ENCODE data around the gene EVI5. TPM values are rescaled to one million over a fixed set of nuclear protein-coding genes. Genes with fewer than 3 reads are reported as not detected.

The EVI5 gene
- polyA plus RNA-seq, 1 donor from 2014 or later, result 8.5 TPM

- Histone ChIP-seq H3K27ac (ENCODE audit: low read length) (no peak overlapping the region), H2AFZ (ENCODE audit: low read depth, low read length) (no peak overlapping the region), H3K9ac (ENCODE audit: low read length) (no peak overlapping the region), H3K79me2 (replicated peaks; ENCODE audit: insufficient read depth, low read length) (no peaks in the 10 kb centered on the region), H3K9me3 (ENCODE audit: low read length) (no peaks in the 10 kb centered on the region), H3K36me3 (ENCODE audit: insufficient read depth, low read length) (no peaks in the 10 kb centered on the region), H3K27me3 (ENCODE audit: insufficient read depth, low read depth, low read length) (no peaks in the 10 kb centered on the region), H3K4me2 (ENCODE audit: low read length) (no peak overlapping the region), H3F3A (ENCODE audit: insufficient read depth, low read length, poor library complexity, severe bottlenecking) (no peaks in the 10 kb centered on the region), H4K20me1 (ENCODE audit: insufficient read depth) (no peaks in the 10 kb centered on the region), H3K4me3 (ENCODE audit: low read length) (no peak overlapping the region), H3K9me2 (ENCODE audit: insufficient read depth, low read length) (no peaks in the 10 kb centered on the region)
- no peak for TF ChIP-seq CTCF (IDR thresholded peaks at IDR 0.05; ENCODE audit: poor library complexity, severe bottlenecking)
- no peak for TF ChIP-seq TAF1 (IDR thresholded peaks at IDR 0.05; ENCODE audit: low read depth)
- TF ChIP-seq EP300 (conservative IDR thresholded peaks at IDR 0.05; ENCODE audit: poor library complexity, severe bottlenecking), result no peak
- TF ChIP-seq SMC3 (conservative IDR thresholded peaks at IDR 0.05; ENCODE audit: poor library complexity), result no peak
- no peak for TF ChIP-seq EZH2 (IDR thresholded peaks at IDR 0.05; ENCODE audit: borderline replicate concordance, insufficient read depth, low read length, poor library complexity, severe bottlenecking)
- TF ChIP-seq, protein P1, sequence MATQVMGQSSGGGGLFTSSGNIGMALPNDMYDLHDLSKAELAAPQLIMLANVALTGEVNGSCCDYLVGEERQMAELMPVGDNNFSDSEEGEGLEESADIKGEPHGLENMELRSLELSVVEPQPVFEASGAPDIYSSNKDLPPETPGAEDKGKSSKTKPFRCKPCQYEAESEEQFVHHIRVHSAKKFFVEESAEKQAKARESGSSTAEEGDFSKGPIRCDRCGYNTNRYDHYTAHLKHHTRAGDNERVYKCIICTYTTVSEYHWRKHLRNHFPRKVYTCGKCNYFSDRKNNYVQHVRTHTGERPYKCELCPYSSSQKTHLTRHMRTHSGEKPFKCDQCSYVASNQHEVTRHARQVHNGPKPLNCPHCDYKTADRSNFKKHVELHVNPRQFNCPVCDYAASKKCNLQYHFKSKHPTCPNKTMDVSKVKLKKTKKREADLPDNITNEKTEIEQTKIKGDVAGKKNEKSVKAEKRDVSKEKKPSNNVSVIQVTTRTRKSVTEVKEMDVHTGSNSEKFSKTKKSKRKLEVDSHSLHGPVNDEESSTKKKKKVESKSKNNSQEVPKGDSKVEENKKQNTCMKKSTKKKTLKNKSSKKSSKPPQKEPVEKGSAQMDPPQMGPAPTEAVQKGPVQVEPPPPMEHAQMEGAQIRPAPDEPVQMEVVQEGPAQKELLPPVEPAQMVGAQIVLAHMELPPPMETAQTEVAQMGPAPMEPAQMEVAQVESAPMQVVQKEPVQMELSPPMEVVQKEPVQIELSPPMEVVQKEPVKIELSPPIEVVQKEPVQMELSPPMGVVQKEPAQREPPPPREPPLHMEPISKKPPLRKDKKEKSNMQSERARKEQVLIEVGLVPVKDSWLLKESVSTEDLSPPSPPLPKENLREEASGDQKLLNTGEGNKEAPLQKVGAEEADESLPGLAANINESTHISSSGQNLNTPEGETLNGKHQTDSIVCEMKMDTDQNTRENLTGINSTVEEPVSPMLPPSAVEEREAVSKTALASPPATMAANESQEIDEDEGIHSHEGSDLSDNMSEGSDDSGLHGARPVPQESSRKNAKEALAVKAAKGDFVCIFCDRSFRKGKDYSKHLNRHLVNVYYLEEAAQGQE (IDR thresholded peaks at IDR 0.05; ENCODE audit: borderline replicate concordance), result no peak
- TF ChIP-seq POLR2AphosphoS5 (IDR thresholded peaks at IDR 0.05), result no peak
- no peak for TF ChIP-seq RAD21 (conservative IDR thresholded peaks at IDR 0.05)
- TF ChIP-seq MXI1 (conservative IDR thresholded peaks at IDR 0.05; ENCODE audit: poor library complexity, severe bottlenecking), result no peak
Measured at GRCh38 chr1:92538048-92538412, 246.9 kb downstream of the EVI5 start.

- Histone ChIP-seq H3K9me2 (ENCODE audit: insufficient read depth, low read length) (no peaks in the 10 kb centered on the region), H3K9ac (ENCODE audit: low read length) (no peak overlapping the region), H3K27me3 (ENCODE audit: insufficient read depth, low read depth, low read length) (no peaks in the 10 kb centered on the region), H4K20me1 (ENCODE audit: insufficient read depth) (no peaks in the 10 kb centered on the region), H3F3A (ENCODE audit: insufficient read depth, low read length, poor library complexity, severe bottlenecking) (no peaks in the 10 kb centered on the region), H3K36me3 (ENCODE audit: insufficient read depth, low read length) (no peaks in the 10 kb centered on the region), H2AFZ (ENCODE audit: low read depth, low read length) (no peak overlapping the region), H3K9me3 (ENCODE audit: low read length) (no peaks in the 10 kb centered on the region), H3K79me2 (replicated peaks; ENCODE audit: insufficient read depth, low read length) (no peaks in the 10 kb centered on the region), H3K4me2 (ENCODE audit: low read length) (no peak overlapping the region), H3K27ac (ENCODE audit: low read length) (no peak overlapping the region), H3K4me3 (ENCODE audit: low read length) (no peak overlapping the region)
- no peak for TF ChIP-seq CTCF (IDR thresholded peaks at IDR 0.05; ENCODE audit: poor library complexity, severe bottlenecking)
- TF ChIP-seq POLR2AphosphoS5 (IDR thresholded peaks at IDR 0.05), result no peak
- TF ChIP-seq, protein P1 (IDR thresholded peaks at IDR 0.05; ENCODE audit: borderline replicate concordance), result no peak
- no peak for TF ChIP-seq SMC3 (conservative IDR thresholded peaks at IDR 0.05; ENCODE audit: poor library complexity)
- TF ChIP-seq RAD21 (conservative IDR thresholded peaks at IDR 0.05), result no peak
- no peak for TF ChIP-seq EZH2 (IDR thresholded peaks at IDR 0.05; ENCODE audit: borderline replicate concordance, insufficient read depth, low read length, poor library complexity, severe bottlenecking)
- TF ChIP-seq MXI1 (conservative IDR thresholded peaks at IDR 0.05; ENCODE audit: poor library complexity, severe bottlenecking), result no peak
- TF ChIP-seq EP300 (conservative IDR thresholded peaks at IDR 0.05; ENCODE audit: poor library complexity, severe bottlenecking), result no peak
- no peak for TF ChIP-seq TAF1 (IDR thresholded peaks at IDR 0.05; ENCODE audit: low read depth)
Measured at GRCh38 chr1:92536980-92537884, 247.7 kb downstream of the EVI5 start.
